Neural crest cell (in vitro differentiated cells): ENCODE data around the gene COL18A1. TPM values are rescaled to one million over a fixed set of nuclear protein-coding genes. Genes with fewer than 3 reads are reported as not detected.

Experiments used
- DNase-seq: peaks from one replicate; pipeline ENCODE4 v3.0.0; 2021; ENCODE audit warnings: low read depth, mixed read lengths, low spot score
- H3K27ac Mint-ChIP-seq: one replicate; pipeline ENCODE4 v1.8.0; 2021; ENCODE audit warnings: mild to moderate bottlenecking, mixed read lengths; ENCODE audit not compliant: unreplicated experiment
- H3K27me3 Mint-ChIP-seq: 2 replicates; pipeline ENCODE4 v1.8.0; 2021; ENCODE audit warnings: low read depth, mild to moderate bottlenecking, mixed read lengths
- H3K36me3 Mint-ChIP-seq: 2 replicates; pipeline ENCODE4 v1.8.0; 2021; ENCODE audit warnings: low read depth, mild to moderate bottlenecking, mixed read lengths
- H3K4me1 Mint-ChIP-seq: 2 replicates; pipeline ENCODE4 v1.8.0; 2021; ENCODE audit warnings: mixed read lengths
- H3K4me3 Mint-ChIP-seq: one replicate; pipeline ENCODE4 v1.8.0; 2021; ENCODE audit warnings: mild to moderate bottlenecking, mixed read lengths
- H3K9me3 Mint-ChIP-seq: 2 replicates; pipeline ENCODE4 v1.8.0; 2021; ENCODE audit warnings: mixed read lengths
- total RNA-seq: library from RNA; stranded (reverse); gene quantifications from 2 replicates; pipeline ENCODE4 v1.2.1, GENCODE V29; 2021
- TF ChIP-seq, protein P1 (sequence below): fragments of 200-600 bp; sonication (generic); conservative IDR thresholded peaks from 2 replicates; pipeline ENCODE4 v1.5.0; 2021; ENCODE audit warnings: antibody characterized with exemption, mild to moderate bottlenecking

Gene COL18A1
- total RNA-seq, 1 donor from 2014 or later, result 19.2 TPM

GRCh38 chr21:45380566-45380965 lies 24.4 kb upstream of the COL18A1 start:
- H3K27ac Mint-ChIP-seq, result no peak overlapping the region
- no peak for DNase-seq
- peaks cover 37% of the 10 kb centered on the region for H3K27me3 Mint-ChIP-seq
- TF ChIP-seq, protein P1, sequence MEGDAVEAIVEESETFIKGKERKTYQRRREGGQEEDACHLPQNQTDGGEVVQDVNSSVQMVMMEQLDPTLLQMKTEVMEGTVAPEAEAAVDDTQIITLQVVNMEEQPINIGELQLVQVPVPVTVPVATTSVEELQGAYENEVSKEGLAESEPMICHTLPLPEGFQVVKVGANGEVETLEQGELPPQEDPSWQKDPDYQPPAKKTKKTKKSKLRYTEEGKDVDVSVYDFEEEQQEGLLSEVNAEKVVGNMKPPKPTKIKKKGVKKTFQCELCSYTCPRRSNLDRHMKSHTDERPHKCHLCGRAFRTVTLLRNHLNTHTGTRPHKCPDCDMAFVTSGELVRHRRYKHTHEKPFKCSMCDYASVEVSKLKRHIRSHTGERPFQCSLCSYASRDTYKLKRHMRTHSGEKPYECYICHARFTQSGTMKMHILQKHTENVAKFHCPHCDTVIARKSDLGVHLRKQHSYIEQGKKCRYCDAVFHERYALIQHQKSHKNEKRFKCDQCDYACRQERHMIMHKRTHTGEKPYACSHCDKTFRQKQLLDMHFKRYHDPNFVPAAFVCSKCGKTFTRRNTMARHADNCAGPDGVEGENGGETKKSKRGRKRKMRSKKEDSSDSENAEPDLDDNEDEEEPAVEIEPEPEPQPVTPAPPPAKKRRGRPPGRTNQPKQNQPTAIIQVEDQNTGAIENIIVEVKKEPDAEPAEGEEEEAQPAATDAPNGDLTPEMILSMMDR, result no peak
- no peak overlapping the region for H3K4me3 Mint-ChIP-seq
- peaks cover 3% of the 10 kb centered on the region for H3K9me3 Mint-ChIP-seq
- H3K4me1 Mint-ChIP-seq, result peaks cover 13% of the 10 kb centered on the region
- H3K36me3 Mint-ChIP-seq, result no peaks in the 10 kb centered on the region

- TF ChIP-seq, protein P1, result no peak
- H3K9me3 Mint-ChIP-seq, result peaks cover 3% of the 10 kb centered on the region
- no peak overlapping the region for H3K27ac Mint-ChIP-seq
Observed at GRCh38 chr21:45381036-45381787, 23.8 kb upstream of the COL18A1 start.

DNA sequence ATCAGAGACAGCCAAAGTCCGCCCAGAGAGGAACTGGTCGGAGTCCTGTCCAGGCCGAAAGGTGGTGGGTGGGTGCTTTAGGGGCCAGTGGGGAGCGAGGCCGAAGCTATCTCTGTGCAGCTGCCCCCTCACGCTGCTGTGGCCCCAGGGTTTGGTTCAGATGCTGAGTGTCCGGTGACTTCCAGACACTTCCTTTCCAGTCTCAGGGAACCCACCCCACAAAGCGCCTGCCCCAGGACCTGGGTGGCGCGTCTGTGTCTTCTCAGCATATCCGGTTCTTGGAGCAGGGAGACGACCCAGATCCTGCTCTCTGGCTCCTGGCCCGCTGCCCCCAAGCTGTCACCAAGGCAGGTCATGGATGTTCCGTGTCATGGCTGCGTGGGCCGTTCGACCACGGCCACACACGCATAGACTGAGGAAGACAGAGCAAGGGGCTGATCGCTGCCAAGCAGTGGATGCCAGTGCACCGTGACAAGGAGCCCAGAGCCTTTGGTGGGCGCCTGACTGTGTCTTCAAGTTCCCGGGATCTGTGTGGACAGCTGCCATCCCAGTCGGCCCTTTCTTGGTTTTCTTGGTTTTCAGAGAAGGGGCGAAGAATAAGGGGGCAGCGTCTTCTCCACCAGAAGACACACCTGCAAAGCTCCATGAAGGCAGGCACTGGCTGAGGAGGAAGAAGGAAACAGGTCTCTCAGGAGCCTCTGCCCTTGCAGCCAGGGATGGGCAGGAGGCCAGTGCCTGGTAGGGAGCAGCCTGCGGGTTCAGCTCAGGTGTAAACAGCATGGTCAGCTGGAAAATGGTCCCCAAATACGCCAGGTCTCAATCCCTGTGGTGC lies 22.9 kb upstream of the COL18A1 start:
- H3K4me1 Mint-ChIP-seq, result peaks cover 17% of the 10 kb centered on the region
- H3K36me3 Mint-ChIP-seq, result no peaks in the 10 kb centered on the region
- no peak for DNase-seq
- TF ChIP-seq, protein P1, result no peak
- peaks cover 3% of the 10 kb centered on the region for H3K9me3 Mint-ChIP-seq
- H3K27ac Mint-ChIP-seq, result no peak overlapping the region
- H3K4me3 Mint-ChIP-seq, result no peak overlapping the region
- H3K27me3 Mint-ChIP-seq, result peaks cover 39% of the 10 kb centered on the region

More at GRCh38 chr21:45381036-45381787, 23.8 kb upstream of the COL18A1 start:
- Mint-ChIP-seq H3K4me1 (peaks cover 13% of the 10 kb centered on the region), H3K27me3 (peaks cover 37% of the 10 kb centered on the region), H3K36me3 (no peaks in the 10 kb centered on the region), H3K4me3 (no peak overlapping the region)
- DNase-seq, result no peak

GRCh38 chr21:45382697-45382997 lies 22.3 kb upstream of the COL18A1 start:
- H3K4me1 Mint-ChIP-seq, result peaks cover 15% of the 10 kb centered on the region
- H3K4me3 Mint-ChIP-seq, result no peak overlapping the region
- no peaks in the 10 kb centered on the region for H3K36me3 Mint-ChIP-seq
- H3K9me3 Mint-ChIP-seq, result no peaks in the 10 kb centered on the region
- DNase-seq, result no peak
- H3K27me3 Mint-ChIP-seq, result peaks cover 36% of the 10 kb centered on the region
- TF ChIP-seq, protein P1, result no peak
- H3K27ac Mint-ChIP-seq, result peak overlapping the region; percentile 78

- Mint-ChIP-seq H3K27me3 (peaks cover 33% of the 10 kb centered on the region), H3K4me3 (no peak overlapping the region), H3K4me1 (peaks cover 10% of the 10 kb centered on the region), H3K36me3 (no peaks in the 10 kb centered on the region), H3K27ac (no peak overlapping the region), H3K9me3 (no peaks in the 10 kb centered on the region)
- no peak for DNase-seq
- TF ChIP-seq, protein P1, result no peak
Observed at GRCh38 chr21:45383111-45383614, 21.8 kb upstream of the COL18A1 start.
